HEK293 (cell line): ENCODE measurements around the gene IRAK2.

Experiments used
- CTCF ChIA-PET: fragments of 350-600 bp; formaldehyde crosslinking; extraction: SDS; loops from one replicate; lab custom pipeline; 2021; ENCODE audit warnings: antibody characterized with exemption; lab: Yijun Ruan, JAX
- POLR2A ChIA-PET: fragments of 300-600 bp; formaldehyde crosslinking; extraction: SDS; loops from one replicate; lab custom pipeline; 2020; ENCODE audit warnings: antibody characterized with exemption, inconsistent platforms; lab: Yijun Ruan, JAX
- H3K27ac ChIP-seq: fragments of 200-500 bp; sonication (Bioruptor generic); 2 replicates; pipeline ENCODE4 v1.5.1; 2014; ENCODE audit warnings: low read depth, low read length, control low read depth, inconsistent platforms; ENCODE audit errors: extremely low read depth
- H3K36me3 ChIP-seq, 2 experiments: fragments of 200-500 bp in 1 of 2; sonication (Bioruptor generic) in 1 of 2; 1 replicate in 1 of 2; 2 replicates in 1 of 2; pipeline ENCODE4 v1.5.1; 2014 to 2017; ENCODE audit warnings: inconsistent platforms in 2 of 2, low read length in 2 of 2; ENCODE audit not compliant: control insufficient read depth in 2 of 2, insufficient read depth in 1 of 2
- H3K4me1 ChIP-seq: fragments of 200-500 bp; sonication (Bioruptor generic); 2 replicates; pipeline ENCODE4 v1.5.1; 2014; ENCODE audit warnings: mild to moderate bottlenecking, low read length, inconsistent platforms; ENCODE audit not compliant: control insufficient read depth, insufficient read depth
- H3K4me3 ChIP-seq: 2 replicates; pipeline ENCODE4 v1.5.1; 2011; ENCODE audit warnings: low read depth, mild to moderate bottlenecking, control low read depth, low read length, moderate library complexity
- H3K9me3 ChIP-seq: fragments of 200-500 bp; sonication (Bioruptor generic); 2 replicates; pipeline ENCODE4 v1.5.1; 2014; ENCODE audit warnings: low read depth, low read length, inconsistent platforms; ENCODE audit not compliant: control insufficient read depth, insufficient read depth
- ATF2 ChIP-seq: fragments of 450-650 bp; formaldehyde crosslinking; IDR thresholded peaks from 2 replicates; pipeline ENCODE4 v1.5.1; 2016; ENCODE audit warnings: missing biosample characterization, missing genetic modification characterization, low read depth
- BCL6B ChIP-seq: fragments of 450-650 bp; formaldehyde crosslinking; IDR thresholded peaks from 2 replicates; pipeline ENCODE4 v1.5.1; 2017; ENCODE audit warnings: missing biosample characterization, missing genetic modification characterization
- INSM2 ChIP-seq: fragments of 450-650 bp; formaldehyde crosslinking; IDR thresholded peaks from 2 replicates; pipeline ENCODE4 v1.5.1; 2016; ENCODE audit warnings: missing biosample characterization, missing genetic modification characterization
- KLF9 ChIP-seq: fragments of 450-650 bp; formaldehyde crosslinking; IDR thresholded peaks from 2 replicates; pipeline ENCODE4 v1.5.1; 2016; ENCODE audit warnings: missing biosample characterization, missing genetic modification characterization, low read depth
- MEIS1 ChIP-seq: sonication (generic); formaldehyde crosslinking; IDR thresholded peaks from 2 replicates; pipeline ENCODE4 v1.8.1; 2022; ENCODE audit warnings: missing genetic modification reagents, mild to moderate bottlenecking, borderline replicate concordance
- PATZ1 ChIP-seq: fragments of 450-650 bp; formaldehyde crosslinking; IDR thresholded peaks from 2 replicates; pipeline ENCODE4 v1.5.1; 2016; ENCODE audit warnings: missing biosample characterization, missing genetic modification characterization
- PRDM4 ChIP-seq: fragments of 450-650 bp; formaldehyde crosslinking; IDR thresholded peaks from 2 replicates; pipeline ENCODE4 v1.5.1; 2017; ENCODE audit warnings: missing biosample characterization, missing genetic modification characterization
- ZNF114 ChIP-seq: fragments of 450-650 bp; formaldehyde crosslinking; IDR thresholded peaks from 2 replicates; pipeline ENCODE4 v1.5.0; 2017; ENCODE audit warnings: missing biosample characterization, missing genetic modification characterization
- ZNF121 ChIP-seq: fragments of 450-650 bp; formaldehyde crosslinking; IDR thresholded peaks from 2 replicates; pipeline ENCODE4 v1.5.1; 2016; ENCODE audit warnings: missing biosample characterization, missing genetic modification characterization
- ZNF133 ChIP-seq: fragments of 450-650 bp; formaldehyde crosslinking; IDR thresholded peaks from 2 replicates; pipeline ENCODE4 v1.5.1; 2016; ENCODE audit warnings: missing biosample characterization, missing genetic modification characterization
- ZNF18 ChIP-seq: fragments of 450-650 bp; formaldehyde crosslinking; IDR thresholded peaks from 2 replicates; pipeline ENCODE4 v1.5.1; 2016; ENCODE audit warnings: missing biosample characterization, missing genetic modification characterization
- ZNF211 ChIP-seq: fragments of 450-650 bp; formaldehyde crosslinking; IDR thresholded peaks from 2 replicates; pipeline ENCODE4 v1.5.1; 2016; ENCODE audit warnings: low read depth, missing biosample characterization, missing genetic modification characterization
- ZNF280D ChIP-seq: fragments of 450-650 bp; formaldehyde crosslinking; IDR thresholded peaks from 2 replicates; pipeline ENCODE4 v1.5.1; 2016; ENCODE audit warnings: missing biosample characterization, missing genetic modification characterization
- ZNF530 ChIP-seq: fragments of 450-650 bp; formaldehyde crosslinking; IDR thresholded peaks from 2 replicates; pipeline ENCODE4 v1.5.1; 2016; ENCODE audit warnings: low read depth, missing biosample characterization, missing genetic modification characterization
- ZNF555 ChIP-seq: fragments of 450-650 bp; formaldehyde crosslinking; conservative IDR thresholded peaks from 2 replicates; pipeline ENCODE4 v1.5.1; 2017; ENCODE audit warnings: missing biosample characterization, mild to moderate bottlenecking, missing genetic modification characterization, inconsistent platforms
- ZNF585B ChIP-seq: fragments of 450-650 bp; formaldehyde crosslinking; IDR thresholded peaks from 2 replicates; pipeline ENCODE4 v1.5.1; 2016; ENCODE audit warnings: missing biosample characterization, missing genetic modification characterization
- ZNF629 ChIP-seq: fragments of 450-650 bp; formaldehyde crosslinking; IDR thresholded peaks from 2 replicates; pipeline ENCODE4 v1.5.1; 2017; ENCODE audit warnings: missing biosample characterization, missing genetic modification characterization
- ZNF76 ChIP-seq: fragments of 450-650 bp; formaldehyde crosslinking; IDR thresholded peaks from 2 replicates; pipeline ENCODE4; 2016; ENCODE audit warnings: low read depth, missing biosample characterization, missing genetic modification characterization, borderline replicate concordance

The IRAK2 gene

GRCh38 chr3:10184250-10184649 lies 19.5 kb downstream of the IRAK2 start:
- Histone ChIP-seq H3K4me1 (no peaks in the 10 kb centered on the region), H3K4me3 (no peak overlapping the region), H3K36me3 (no peaks in the 10 kb centered on the region), H3K27ac (no peak overlapping the region), H3K9me3 (no peaks in the 10 kb centered on the region)
- CTCF ChIA-PET: no interaction called here
- TF ChIP-seq ZNF555 (tag by site-specific recombination) (no peak), ZNF121 (tag by site-specific recombination) (no peak), ZNF629 (tag by site-specific recombination) (no peak), ATF2 (tag by site-specific recombination) (no peak), ZNF76 (tag by site-specific recombination) (no peak), PATZ1 (tag by site-specific recombination) (no peak), ZNF18 (tag by site-specific recombination) (no peak), ZNF280D (tag by site-specific recombination) (no peak), ZNF530 (no peak), ZNF133 (tag by site-specific recombination) (no peak), MEIS1 (CRISPR knock-in tag) (no peak), ZNF114 (tag by site-specific recombination) (no peak), BCL6B (tag by site-specific recombination) (no peak), INSM2 (tag by site-specific recombination) (no peak), ZNF585B (tag by site-specific recombination) (no peak), ZNF211 (tag by site-specific recombination) (no peak), PRDM4 (no peak), KLF9 (tag by site-specific recombination) (no peak)
- POLR2A ChIA-PET: no interaction called here
